ENCODE data around the gene ABCD2.
"Not testable (repeated sequence)": the region's sequence is repeated elsewhere in the genome, so short reads cannot be mapped to it uniquely, and the experiment has no call there.

Gene ABCD2

GRCh38 chr12:39611818-39612217 is 7.8 kb downstream of the ABCD2 start:
- no peak for DNase-seq

- no peak for DNase-seq
These were observed 9.1 kb downstream of the ABCD2 start for GRCh38 chr12:39610436-39611025.

- DNase-seq: no peak
These were observed 12.7 kb downstream of the ABCD2 start for GRCh38 chr12:39606712-39607423.

GRCh38 chr12:39605996-39606395 is 13.6 kb downstream of the ABCD2 start:
- DNase-seq: no peak

GRCh38 chr12:39605501-39605900 is 14.1 kb downstream of the ABCD2 start:
- DNase-seq: no peak

- no peak for DNase-seq
These were observed 16.5 kb downstream of the ABCD2 start for GRCh38 chr12:39603065-39603464.

GRCh38 chr12:39601951-39602350 is 17.7 kb downstream of the ABCD2 start:
- not testable (repeated sequence) for DNase-seq

- no peak for DNase-seq
These were observed 23.7 kb downstream of the ABCD2 start for GRCh38 chr12:39595928-39596327.

GRCh38 chr12:39592295-39592694 is 27.3 kb downstream of the ABCD2 start:
- no peak for DNase-seq

GRCh38 chr12:39588348-39588747 is 31.3 kb downstream of the ABCD2 start:
- DNase-seq: no peak

- no peak for DNase-seq
These were observed 32.4 kb downstream of the ABCD2 start for GRCh38 chr12:39587225-39587624.

GRCh38 chr12:39586816-39587215 is 32.8 kb downstream of the ABCD2 start:
- DNase-seq: no peak

GRCh38 chr12:39581592-39581991 is 38.0 kb downstream of the ABCD2 start:
- DNase-seq: no peak

- no peak for DNase-seq
These were observed 44.1 kb downstream of the ABCD2 start for GRCh38 chr12:39575498-39575875.

- no peak for DNase-seq
These were observed 44.7 kb downstream of the ABCD2 start for GRCh38 chr12:39574785-39575497.

- no peak for DNase-seq
These were observed 45.2 kb downstream of the ABCD2 start for GRCh38 chr12:39574378-39574777.

GRCh38 chr12:39573971-39574370 is 45.6 kb downstream of the ABCD2 start:
- DNase-seq: no peak

- DNase-seq: no peak
These were observed 47.1 kb downstream of the ABCD2 start for GRCh38 chr12:39572551-39572950.

- DNase-seq: no peak
These were observed 48.3 kb downstream of the ABCD2 start for GRCh38 chr12:39571351-39571750.

GRCh38 chr12:39553476-39553875 is 66.1 kb downstream of the ABCD2 start:
- no peak for DNase-seq

GRCh38 chr12:39544211-39544610 is 75.4 kb downstream of the ABCD2 start:
- not testable (repeated sequence) for DNase-seq

GRCh38 chr12:39541471-39541870 is 78.1 kb downstream of the ABCD2 start:
- DNase-seq: no peak

GRCh38 chr12:39538679-39539104 is 80.9 kb downstream of the ABCD2 start:
- no peak for DNase-seq

- DNase-seq: no peak
These were observed 85.7 kb downstream of the ABCD2 start for GRCh38 chr12:39533951-39534350.

All from activated gamma-delta T cell (primary cell).